ENCODE measurements around the gene SCGB1C1. TPM values are rescaled to one million over a fixed set of nuclear protein-coding genes. Genes with fewer than 3 reads are reported as not detected.

SCGB1C1 gene
- total and polyA plus RNA-seq, 2 experiments from 2014 or later: not detected

DNA sequence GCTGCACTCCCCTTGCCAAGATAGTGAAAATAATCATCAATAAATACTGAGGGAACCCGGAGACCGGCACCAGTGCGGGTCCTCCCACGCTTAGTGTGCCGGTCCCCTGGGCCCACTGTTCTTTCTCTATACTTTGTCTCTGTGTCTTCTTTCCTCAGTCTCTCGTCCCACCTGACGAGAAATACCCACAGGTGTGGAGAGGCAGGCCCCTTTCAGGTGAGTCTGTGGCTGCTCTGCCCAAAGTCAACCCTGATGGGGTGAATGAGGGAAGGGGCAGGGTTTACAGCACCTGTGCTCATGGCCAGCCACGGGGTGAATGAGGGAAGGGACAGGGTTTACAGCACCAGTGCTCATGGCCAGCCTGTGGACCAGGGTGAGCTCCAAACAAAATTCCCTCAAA is 9.6 kb downstream of the SCGB1C1 start:
- Histone ChIP-seq H3K27me3 (ENCODE audit: insufficient read depth) (no peaks in the 10 kb centered on the region), H3F3A (replicated peaks; ENCODE audit: low read depth) (peaks cover under 1% of the 10 kb centered on the region), H3K4me2 (no peak overlapping the region), H3K36me3 (ENCODE audit: insufficient read depth) (no peaks in the 10 kb centered on the region), H2AFZ (no peak overlapping the region), H3K9me2 (ENCODE audit: insufficient read depth) (no peaks in the 10 kb centered on the region), H3K79me2 (replicated peaks; ENCODE audit: insufficient read depth) (peaks cover 13% of the 10 kb centered on the region), H3K4me3 (no peak overlapping the region), H4K20me1 (replicated peaks; ENCODE audit: insufficient read depth) (peaks cover 4% of the 10 kb centered on the region; the same call in 1 of the 2 replicates), H3K27ac (ENCODE audit: low read depth) (no peak overlapping the region), H3K4me1 (ENCODE audit: insufficient read depth) (peaks cover 5% of the 10 kb centered on the region; the same call in 1 of the 2 replicates)
- no peaks in the 10 kb centered on the region; the same call in 2 of the 3 replicates for H3K9me3 Mint-ChIP-seq
- no peak overlapping the region for H3K4me3 Mint-ChIP-seq
- no peak for DNase-seq (ENCODE audit: low spot score)
- H3K27ac Mint-ChIP-seq: no peak overlapping the region
- peaks cover 15% of the 10 kb centered on the region for H3K36me3 Mint-ChIP-seq (ENCODE audit: low read depth)
- H3K27me3 Mint-ChIP-seq (ENCODE audit: insufficient read depth, low read depth, poor library complexity): peaks cover 15% of the 10 kb centered on the region
- no peak for ATAC-seq
- peaks cover 4% of the 10 kb centered on the region; the same call in 1 of the 3 replicates for H3K4me1 Mint-ChIP-seq
- TF ChIP-seq, protein P1, sequence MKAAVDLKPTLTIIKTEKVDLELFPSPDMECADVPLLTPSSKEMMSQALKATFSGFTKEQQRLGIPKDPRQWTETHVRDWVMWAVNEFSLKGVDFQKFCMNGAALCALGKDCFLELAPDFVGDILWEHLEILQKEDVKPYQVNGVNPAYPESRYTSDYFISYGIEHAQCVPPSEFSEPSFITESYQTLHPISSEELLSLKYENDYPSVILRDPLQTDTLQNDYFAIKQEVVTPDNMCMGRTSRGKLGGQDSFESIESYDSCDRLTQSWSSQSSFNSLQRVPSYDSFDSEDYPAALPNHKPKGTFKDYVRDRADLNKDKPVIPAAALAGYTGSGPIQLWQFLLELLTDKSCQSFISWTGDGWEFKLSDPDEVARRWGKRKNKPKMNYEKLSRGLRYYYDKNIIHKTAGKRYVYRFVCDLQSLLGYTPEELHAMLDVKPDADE (IDR thresholded peaks at IDR 0.05): no peak
- TF ChIP-seq ZNF114 (CRISPR knock-in tag; IDR thresholded peaks at IDR 0.05) (no peak), EZH2phosphoT487 (IDR thresholded peaks at IDR 0.05; ENCODE audit: unreplicated experiment) (no peak), CTCF (conservative IDR thresholded peaks at IDR 0.05; ENCODE audit: low read depth in 2 of 2) (no peak), JUNB (IDR thresholded peaks at IDR 0.05; ENCODE audit: unreplicated experiment) (no peak), REST (IDR thresholded peaks at IDR 0.05; ENCODE audit: unreplicated experiment) (no peak), NANOG (IDR thresholded peaks at IDR 0.05; ENCODE audit: borderline replicate concordance) (no peak)
